HG03565 (cell line): ENCODE measurements around the gene TSTD1.
"Not testable (repeated sequence)": the region's sequence is repeated elsewhere in the genome, so short reads cannot be mapped to it uniquely, and the experiment has no call there.

ENCODE experiments used
- ATAC-seq: cut with Tn5 transposase; IDR thresholded peaks from one replicate; pipeline ENCODE4 v1.9.1; 2021; ENCODE audit warnings: mild to moderate bottlenecking, moderate library complexity; ENCODE audit not compliant: unreplicated experiment

TSTD1 gene

GRCh38 chr1:161012420-161012819 lies 26.3 kb downstream of the TSTD1 start:
- no peak for ATAC-seq

DNA sequence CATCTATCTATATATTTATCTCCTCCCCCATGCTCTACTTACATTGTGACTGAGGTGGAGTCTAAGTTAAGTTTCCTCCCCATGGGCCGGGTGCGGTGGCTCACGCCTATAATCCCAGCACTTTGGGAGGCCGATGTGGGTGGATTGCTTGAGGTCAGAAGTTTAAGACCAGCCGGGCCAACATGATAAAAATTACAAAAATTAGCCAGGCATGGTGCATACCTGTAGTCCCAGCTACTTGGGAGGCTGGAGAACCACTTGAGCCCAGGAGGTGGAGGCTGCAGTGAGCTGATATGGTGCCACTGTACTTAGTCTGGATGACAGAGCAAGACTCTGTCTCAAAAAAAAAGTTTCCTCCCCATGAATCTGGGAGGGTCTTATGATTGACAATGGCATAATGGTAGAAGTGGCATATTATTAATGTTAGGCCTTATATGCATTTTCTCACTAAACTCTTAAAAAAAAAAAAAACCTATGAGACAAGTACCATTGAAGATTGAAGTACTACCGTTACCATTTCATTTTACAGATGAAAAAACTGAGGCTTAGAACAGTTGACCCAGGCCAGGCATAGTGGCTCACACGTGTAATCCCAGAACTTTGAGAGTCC lies 29.1 kb downstream of the TSTD1 start:
- no peak for ATAC-seq

DNA sequence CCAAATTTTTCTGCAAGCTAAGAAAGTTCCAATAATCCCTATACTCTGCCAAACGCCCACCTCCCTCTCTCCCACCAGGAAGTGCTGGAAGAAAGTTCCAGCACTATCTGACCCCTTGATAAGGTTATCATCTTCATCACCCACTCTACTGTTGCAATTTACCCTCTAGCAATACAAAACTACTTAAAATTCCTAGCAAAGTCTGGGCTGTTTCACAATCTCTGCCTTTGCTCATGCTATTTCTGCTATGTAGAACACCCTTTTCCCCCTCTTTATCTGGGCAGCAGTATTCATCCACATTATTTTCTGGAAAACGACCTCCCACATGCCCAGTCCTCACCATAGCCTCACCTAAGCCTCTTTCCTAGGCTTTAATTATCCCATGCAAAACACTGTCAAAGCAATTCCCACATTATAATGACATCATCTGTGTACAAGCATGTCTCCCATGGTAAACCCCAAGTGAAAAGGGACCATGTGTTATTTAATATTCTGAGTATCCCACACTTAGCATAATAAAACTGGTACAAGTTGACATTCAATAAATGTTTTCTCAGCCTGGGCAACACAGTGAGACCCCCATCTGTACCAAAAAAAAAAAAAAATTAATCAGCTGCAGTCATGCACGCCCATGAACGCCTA lies 29.8 kb downstream of the TSTD1 start:
- ATAC-seq: no peak

GRCh38 chr1:161007369-161007768 lies 31.4 kb downstream of the TSTD1 start:
- no peak for ATAC-seq

GRCh38 chr1:161006563-161006962 lies 32.2 kb downstream of the TSTD1 start:
- no peak for ATAC-seq

- ATAC-seq: no peak
These were observed 37.2 kb downstream of the TSTD1 start for GRCh38 chr1:161001525-161001924.

DNA sequence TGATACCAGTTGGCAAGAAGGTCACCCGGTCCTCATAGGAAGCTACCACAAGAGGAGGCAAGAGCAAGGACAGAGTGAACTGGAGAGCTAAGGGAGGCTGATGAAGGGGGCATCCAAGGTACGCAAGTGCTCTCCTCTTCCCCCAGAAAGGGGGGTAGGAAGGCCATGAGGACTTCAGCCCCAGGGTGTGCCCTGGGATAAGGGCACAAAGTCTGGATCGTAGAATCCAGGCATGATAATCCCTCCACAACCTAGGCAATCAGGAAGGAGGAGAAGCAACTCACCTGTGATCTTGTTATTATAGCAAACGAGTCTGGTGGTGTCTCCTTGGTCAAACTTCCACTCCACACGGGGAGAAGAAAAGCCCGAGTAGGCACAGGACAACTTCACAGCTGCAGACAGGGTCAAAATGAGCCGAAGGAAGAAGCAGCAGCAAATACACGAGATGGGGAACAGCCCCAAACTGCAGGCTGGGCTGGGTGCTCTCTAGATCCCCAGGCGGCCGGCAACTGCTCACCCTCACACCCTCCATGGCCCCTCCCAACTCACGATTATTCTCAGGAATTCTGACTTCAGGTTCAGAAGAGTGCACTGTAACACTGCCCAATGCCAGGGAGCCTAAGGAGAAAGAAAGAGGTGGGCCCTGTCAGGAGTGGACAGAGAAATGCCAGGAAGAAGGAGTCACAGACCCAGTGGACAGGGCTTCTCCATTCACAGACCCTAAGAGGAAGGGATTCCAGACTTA lies 37.9 kb downstream of the TSTD1 start:
- no peak for ATAC-seq

GRCh38 chr1:160999376-160999775 lies 39.4 kb downstream of the TSTD1 start:
- no peak for ATAC-seq

DNA sequence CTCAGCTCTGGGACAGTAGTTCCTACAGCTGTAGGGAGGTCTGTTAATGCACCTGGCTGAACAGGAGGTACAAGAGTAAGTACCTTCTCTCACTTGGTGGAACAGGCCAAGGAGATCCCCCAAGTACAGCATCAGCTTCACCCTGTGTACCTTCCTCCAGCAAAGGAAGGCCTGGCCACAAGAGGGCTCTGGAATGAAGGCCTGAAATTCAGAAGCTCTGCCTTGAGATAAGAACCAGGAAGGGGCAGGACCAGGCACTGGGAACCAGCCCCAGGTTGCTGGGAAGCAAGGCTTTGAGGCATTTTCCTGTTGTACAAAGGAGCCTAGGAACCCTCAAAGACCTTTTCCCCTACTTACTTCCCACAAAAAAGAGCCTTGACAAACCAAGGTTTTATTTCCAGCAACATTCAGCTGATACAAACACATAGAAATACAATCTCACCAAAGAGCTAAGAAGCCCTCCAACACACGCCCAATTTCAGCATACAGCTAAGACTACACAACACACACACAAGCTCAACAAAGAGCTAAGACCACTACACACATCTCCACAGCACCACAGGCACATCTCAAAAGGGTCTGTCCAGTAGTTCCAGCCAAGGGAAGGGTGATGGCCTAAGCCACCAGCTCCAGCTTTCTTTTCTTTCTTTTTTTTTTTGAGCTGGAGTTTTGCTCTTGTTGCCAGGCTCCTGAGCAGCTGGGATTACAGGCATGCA lies 41.3 kb downstream of the TSTD1 start:
- ATAC-seq: no peak

DNA sequence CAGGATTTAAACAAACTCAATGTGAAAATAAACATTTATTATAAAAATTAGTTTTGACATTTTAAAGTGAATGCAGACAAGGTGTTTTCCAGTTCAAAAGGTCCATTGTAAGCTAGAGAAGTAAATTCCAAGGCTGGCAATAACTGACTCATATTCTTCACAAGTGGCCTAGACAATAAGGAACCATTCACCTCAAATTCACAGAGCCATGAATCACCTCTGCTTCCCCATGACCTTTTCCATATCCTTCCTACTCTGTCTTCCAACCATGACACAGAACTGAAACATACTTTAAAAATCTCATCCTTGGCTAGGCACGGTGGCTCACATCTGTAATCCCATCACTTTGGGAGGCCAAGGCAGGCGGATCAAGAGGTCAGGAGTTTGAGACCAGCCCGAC lies 42.6 kb downstream of the TSTD1 start:
- ATAC-seq: no peak

GRCh38 chr1:160993544-160994193 lies 45.1 kb downstream of the TSTD1 start:
- no peak for ATAC-seq

GRCh38 chr1:160992036-160992435 lies 46.7 kb downstream of the TSTD1 start:
- not testable (repeated sequence) for ATAC-seq
